GM06990 (cell line): Measurements from ENCODE around the gene NNMT.
A peak's percentile ranks its signal among the peaks of the same experiment; 100 is the strongest.
"Not testable (repeated sequence)": the region's sequence is repeated elsewhere in the genome, so short reads cannot be mapped to it uniquely, and the experiment has no call there.

Source experiments
- DNase-seq: peaks from one replicate; pipeline ENCODE4 v3.0.0-alpha.2; 2011; ENCODE audit not compliant: insufficient read length; ENCODE audit errors: extremely low read depth
- H3K27me3 ChIP-seq: replicated peaks from 2 replicates; pipeline ENCODE4 v1.6.0; 2011; ENCODE audit warnings: low read length; ENCODE audit not compliant: control insufficient read depth, insufficient read depth
- H3K36me3 ChIP-seq: 2 replicates; pipeline ENCODE4 v1.5.1; 2011; ENCODE audit warnings: low read length; ENCODE audit not compliant: control insufficient read depth, insufficient read depth
- H3K4me3 ChIP-seq: replicated peaks from 2 replicates; pipeline ENCODE4 v1.5.1; 2011; ENCODE audit warnings: low read depth, mild to moderate bottlenecking, control low read depth, low read length
- CTCF ChIP-seq: IDR thresholded peaks from 2 replicates; pipeline ENCODE4 v1.5.1; 2011; ENCODE audit warnings: low read length, control low read depth, mild to moderate bottlenecking, inconsistent platforms; ENCODE audit not compliant: insufficient read depth, poor library complexity, severe bottlenecking

Gene NNMT

GRCh38 chr11:114340311-114341131, 44.3 kb downstream of the NNMT start:
- DNase-seq = peak; percentile 12
- no peaks in the 10 kb centered on the region for H3K36me3 ChIP-seq
- peak; percentile 71 for TF ChIP-seq CTCF
- no peak overlapping the region for H3K4me3 ChIP-seq
- H3K27me3 ChIP-seq = peaks cover 1% of the 10 kb centered on the region; the same call in 1 of the 2 replicates

GRCh38 chr11:114341667-114342066, 45.5 kb downstream of the NNMT start:
- H3K4me3 ChIP-seq, H3K27me3 ChIP-seq, H3K36me3 ChIP-seq, DNase-seq: not testable (repeated sequence)

GRCh38 chr11:114342476-114342875, 46.3 kb downstream of the NNMT start:
- no peaks in the 10 kb centered on the region for H3K36me3 ChIP-seq

DNA sequence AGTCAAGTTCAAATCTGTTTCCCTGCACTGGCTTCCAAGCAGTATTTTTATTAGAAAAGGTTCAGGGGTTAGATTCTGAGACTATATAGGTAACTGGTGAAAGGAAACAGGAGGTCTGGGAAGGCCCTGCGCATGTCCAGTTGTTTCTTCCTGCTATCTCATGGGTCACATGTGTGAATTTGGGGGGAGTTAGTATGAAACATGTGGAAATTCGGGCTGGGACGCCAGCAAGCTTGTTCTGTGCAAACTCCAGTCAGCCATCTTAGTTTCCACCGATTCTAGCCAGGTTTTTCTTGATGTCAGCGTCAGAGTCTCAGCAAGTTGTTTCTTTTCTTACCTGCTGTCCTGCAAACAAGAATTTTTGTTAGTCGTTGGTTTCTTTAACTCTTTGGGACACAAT, 46.8 kb downstream of the NNMT start:
- no peak for DNase-seq
- Histone ChIP-seq H3K4me3 (no peak overlapping the region), H3K27me3 (peaks cover 1% of the 10 kb centered on the region), H3K36me3 (no peaks in the 10 kb centered on the region)
- no peak for TF ChIP-seq CTCF

More at GRCh38 chr11:114342476-114342875, 46.3 kb downstream of the NNMT start:
- H3K4me3 ChIP-seq = no peak overlapping the region
- H3K27me3 ChIP-seq = peaks cover 1% of the 10 kb centered on the region
- no peak for DNase-seq
- no peak for TF ChIP-seq CTCF

DNA sequence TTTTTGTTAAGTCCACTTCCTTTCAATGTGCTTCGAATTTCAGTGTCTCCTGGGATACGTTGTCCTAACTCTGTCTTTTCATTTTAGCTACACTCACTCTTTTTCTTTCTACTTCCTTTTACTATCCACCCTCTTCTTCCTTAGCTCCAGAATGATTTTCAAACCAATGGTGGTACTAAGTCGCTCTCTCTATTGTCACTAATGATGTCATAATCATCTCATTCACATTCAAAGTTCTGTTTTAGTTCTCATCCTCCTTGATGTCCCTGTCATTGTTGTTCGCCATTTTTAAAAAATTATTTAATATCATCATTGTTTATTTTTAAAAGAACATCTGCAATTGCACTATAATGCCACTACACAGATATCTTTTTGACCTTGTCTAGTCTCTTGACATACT, 47.3 kb downstream of the NNMT start:
- no peak overlapping the region for H3K4me3 ChIP-seq
- no peaks in the 10 kb centered on the region for H3K36me3 ChIP-seq
- TF ChIP-seq CTCF = no peak

DNA sequence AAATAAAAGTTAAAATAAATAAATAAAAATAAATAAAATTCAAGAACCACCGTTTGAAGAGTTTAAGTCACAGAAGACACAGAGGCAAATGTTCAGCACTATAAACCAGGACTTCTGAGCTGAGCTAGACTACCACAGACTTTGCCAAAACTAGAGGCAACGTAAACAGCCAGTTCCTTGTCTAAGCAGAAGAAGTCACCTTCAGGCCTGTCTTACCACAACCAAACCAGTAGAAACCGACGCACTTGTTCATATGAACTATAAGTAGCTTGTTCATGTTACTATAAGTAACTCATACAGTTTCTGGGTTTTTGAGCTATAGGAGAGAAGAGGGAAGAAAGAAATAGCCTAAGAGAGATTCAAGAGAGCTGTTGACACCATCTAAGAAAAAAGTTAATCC, 48.3 kb downstream of the NNMT start:
- TF ChIP-seq CTCF = no peak
- Histone ChIP-seq H3K4me3 (no peak overlapping the region), H3K36me3 (no peaks in the 10 kb centered on the region)

More for the DNA sequence above, 47.3 kb downstream of the NNMT start:
- H3K27me3 ChIP-seq = peaks cover 1% of the 10 kb centered on the region
- no peak for DNase-seq

More for the DNA sequence above, 48.3 kb downstream of the NNMT start:
- peaks cover 1% of the 10 kb centered on the region for H3K27me3 ChIP-seq
- no peak for DNase-seq
